ENCODE measurements around the gene AKR1E2. TPM values are rescaled to one million over a fixed set of nuclear protein-coding genes. Genes with fewer than 3 reads are reported as not detected.

AKR1E2 gene
- total RNA-seq, 1 experiment from 2014 or later = 0.36 TPM

DNA sequence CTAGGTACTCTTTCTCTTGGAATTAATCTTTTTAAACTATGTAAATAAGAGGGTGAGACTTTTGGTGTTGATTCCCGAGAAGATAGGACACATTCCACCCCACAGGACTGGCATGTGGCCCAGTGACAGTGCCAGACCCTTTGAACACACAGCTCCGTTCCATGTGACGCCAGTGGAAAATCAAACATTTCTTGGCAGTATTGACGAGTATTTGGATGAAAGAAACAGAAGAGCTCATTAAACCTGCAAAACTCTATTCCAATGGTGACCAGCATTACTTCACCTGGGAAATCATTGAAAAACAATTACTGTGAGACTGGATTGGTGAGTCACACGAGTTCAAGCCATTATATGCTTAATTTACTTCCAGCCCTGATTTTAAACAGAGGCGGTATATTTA is 25.8 kb downstream of the AKR1E2 start:
- Histone ChIP-seq H2AFZ (ENCODE audit: low read length) (no peak overlapping the region), H3F3A (ENCODE audit: low read length, unreplicated experiment) (no peaks in the 10 kb centered on the region), H3K27ac (ENCODE audit: low read length) (no peak overlapping the region), H3K36me3 (ENCODE audit: low read depth, low read length) (no peaks in the 10 kb centered on the region), H3K9ac (ENCODE audit: low read length) (no peak overlapping the region), H3K4me3 (ENCODE audit: low read length) (no peak overlapping the region), H4K20me1 (ENCODE audit: low read length) (no peaks in the 10 kb centered on the region), H3K4me2 (ENCODE audit: low read length) (no peak overlapping the region), H3K79me2 (ENCODE audit: low read length) (no peaks in the 10 kb centered on the region), H3K9me3 (ENCODE audit: low read length) (no peaks in the 10 kb centered on the region), H3K27me3 (ENCODE audit: low read length) (no peaks in the 10 kb centered on the region), H3K9me2 (replicated peaks; ENCODE audit: low read length) (no peaks in the 10 kb centered on the region), H3K4me1 (ENCODE audit: insufficient read depth, low read length) (peaks cover 10% of the 10 kb centered on the region; the same call in 1 of the 2 replicates)
- no peak for ATAC-seq
- intact Hi-C loops (cut with micrococcal nuclease) = loop anchor here (10.0 kb wide), 1 partner anchor 103 kb away; no protein-coding TSS in a partner anchor
- BruUV-seq (replicated peaks) = no TSS peak
- no peak for TF ChIP-seq EZH2phosphoT487 (IDR thresholded peaks at IDR 0.05; ENCODE audit: borderline replicate concordance, low read length)
- TF ChIP-seq, protein P1, sequence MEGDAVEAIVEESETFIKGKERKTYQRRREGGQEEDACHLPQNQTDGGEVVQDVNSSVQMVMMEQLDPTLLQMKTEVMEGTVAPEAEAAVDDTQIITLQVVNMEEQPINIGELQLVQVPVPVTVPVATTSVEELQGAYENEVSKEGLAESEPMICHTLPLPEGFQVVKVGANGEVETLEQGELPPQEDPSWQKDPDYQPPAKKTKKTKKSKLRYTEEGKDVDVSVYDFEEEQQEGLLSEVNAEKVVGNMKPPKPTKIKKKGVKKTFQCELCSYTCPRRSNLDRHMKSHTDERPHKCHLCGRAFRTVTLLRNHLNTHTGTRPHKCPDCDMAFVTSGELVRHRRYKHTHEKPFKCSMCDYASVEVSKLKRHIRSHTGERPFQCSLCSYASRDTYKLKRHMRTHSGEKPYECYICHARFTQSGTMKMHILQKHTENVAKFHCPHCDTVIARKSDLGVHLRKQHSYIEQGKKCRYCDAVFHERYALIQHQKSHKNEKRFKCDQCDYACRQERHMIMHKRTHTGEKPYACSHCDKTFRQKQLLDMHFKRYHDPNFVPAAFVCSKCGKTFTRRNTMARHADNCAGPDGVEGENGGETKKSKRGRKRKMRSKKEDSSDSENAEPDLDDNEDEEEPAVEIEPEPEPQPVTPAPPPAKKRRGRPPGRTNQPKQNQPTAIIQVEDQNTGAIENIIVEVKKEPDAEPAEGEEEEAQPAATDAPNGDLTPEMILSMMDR (conservative IDR thresholded peaks at IDR 0.05; ENCODE audit: low read depth, low read length) = no peak
- TF ChIP-seq EZH2 (IDR thresholded peaks at IDR 0.05; ENCODE audit: low read length, unreplicated experiment) = no peak
- DNase-seq = no peak
- ChIA-PET CTCF (no interaction called here), POLR2A (ENCODE audit: unreplicated experiment) (no interaction called here)

DNA sequence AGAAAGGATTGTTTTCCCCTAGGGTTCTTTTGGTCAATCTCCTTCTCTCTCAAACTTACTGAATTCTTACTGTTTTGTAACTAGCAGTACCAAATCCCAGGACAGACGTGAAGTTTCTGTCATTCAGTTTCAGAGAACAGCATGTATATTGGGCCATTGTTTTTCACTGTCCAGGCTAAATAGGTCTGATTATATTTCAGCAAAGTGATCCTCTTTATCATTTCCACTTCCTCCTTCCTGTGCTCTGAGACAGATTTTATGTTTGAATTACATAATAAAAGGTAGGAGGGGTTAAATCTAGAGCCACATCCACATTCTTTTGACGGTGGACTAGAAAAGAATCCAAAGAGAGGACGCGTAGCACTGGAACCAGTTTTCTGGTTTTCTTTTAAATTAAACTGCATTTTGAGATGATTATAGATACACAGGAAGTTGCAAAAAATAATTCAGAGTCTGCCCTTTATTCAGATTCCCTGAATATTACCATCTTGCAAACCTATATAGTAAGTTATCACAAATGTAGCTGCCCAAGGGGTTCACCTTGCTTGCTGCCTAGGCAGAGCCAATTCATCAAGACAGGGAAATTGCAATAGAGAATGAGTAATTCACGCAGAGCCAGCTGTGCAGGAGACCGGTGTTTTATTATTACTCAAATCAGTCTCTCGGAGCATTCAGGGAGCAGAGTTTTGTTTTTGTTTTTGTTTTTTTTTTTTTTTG is 40.1 kb downstream of the AKR1E2 start:
- no peak overlapping the region for H2AFZ ChIP-seq (ENCODE audit: low read length)
- no peaks in the 10 kb centered on the region for H3K79me2 ChIP-seq (ENCODE audit: low read length)
- H3K4me1 ChIP-seq (ENCODE audit: insufficient read depth, low read length) = no peaks in the 10 kb centered on the region
- intact Hi-C loops (cut with micrococcal nuclease) = no loop called here
- H3K27ac ChIP-seq (ENCODE audit: low read length) = no peak overlapping the region
- ATAC-seq = no peak
- no peak overlapping the region for H3K9ac ChIP-seq (ENCODE audit: low read length)
- no peaks in the 10 kb centered on the region for H3K9me2 ChIP-seq (replicated peaks; ENCODE audit: low read length)
- H3K4me2 ChIP-seq (ENCODE audit: low read length) = no peak overlapping the region
- H4K20me1 ChIP-seq (ENCODE audit: low read length) = no peaks in the 10 kb centered on the region
- H3K4me3 ChIP-seq (ENCODE audit: low read length) = no peak overlapping the region
- no peak for DNase-seq
- no peaks in the 10 kb centered on the region for H3K27me3 ChIP-seq (ENCODE audit: low read length)
- TF ChIP-seq, protein P1 (conservative IDR thresholded peaks at IDR 0.05; ENCODE audit: low read depth, low read length) = no peak
- no peak for TF ChIP-seq EZH2phosphoT487 (IDR thresholded peaks at IDR 0.05; ENCODE audit: borderline replicate concordance, low read length)
- no peak for TF ChIP-seq EZH2 (IDR thresholded peaks at IDR 0.05; ENCODE audit: low read length, unreplicated experiment)
- H3F3A ChIP-seq (ENCODE audit: low read length, unreplicated experiment) = no peaks in the 10 kb centered on the region
- BruUV-seq (replicated peaks) = no TSS peak
- CTCF ChIA-PET = no interaction called here
- POLR2A ChIA-PET (ENCODE audit: unreplicated experiment) = no interaction called here
- H3K9me3 ChIP-seq (ENCODE audit: low read length) = no peaks in the 10 kb centered on the region
- H3K36me3 ChIP-seq (ENCODE audit: low read depth, low read length) = no peaks in the 10 kb centered on the region

DNA sequence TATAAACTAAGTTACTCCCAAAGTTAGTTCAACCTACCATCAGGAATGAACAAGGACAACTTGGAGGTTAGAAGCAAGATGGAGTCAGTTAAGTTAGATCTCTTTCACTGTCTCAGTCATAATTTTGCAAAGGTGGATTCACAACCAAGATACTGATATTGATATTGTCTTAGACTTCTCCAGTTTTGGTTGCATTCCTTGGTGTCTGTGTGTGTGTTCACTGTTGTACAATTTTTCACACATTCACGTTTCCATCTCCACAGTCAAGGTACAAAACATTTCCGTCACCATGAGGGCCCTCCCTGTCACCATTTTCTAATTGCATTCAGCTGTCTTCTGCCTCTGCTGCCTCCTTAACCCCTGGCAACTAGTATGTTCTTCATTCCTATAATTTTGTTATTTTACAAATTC is 41.1 kb downstream of the AKR1E2 start:
- no peak overlapping the region for H2AFZ ChIP-seq (ENCODE audit: low read length)
- BruUV-seq (replicated peaks) = no TSS peak

More for the DNA sequence above, 41.1 kb downstream of the AKR1E2 start:
- ATAC-seq (no peak), DNase-seq (no peak)
- H3K4me3 ChIP-seq (ENCODE audit: low read length) = no peak overlapping the region
- no peaks in the 10 kb centered on the region for H3K9me2 ChIP-seq (replicated peaks; ENCODE audit: low read length)
- H3K79me2 ChIP-seq (ENCODE audit: low read length) = no peaks in the 10 kb centered on the region
- H3K27ac ChIP-seq (ENCODE audit: low read length) = no peak overlapping the region
- H4K20me1 ChIP-seq (ENCODE audit: low read length) = no peaks in the 10 kb centered on the region
- ChIA-PET POLR2A (ENCODE audit: unreplicated experiment) (no interaction called here), CTCF (no interaction called here)
- no peaks in the 10 kb centered on the region for H3K36me3 ChIP-seq (ENCODE audit: low read depth, low read length)
- H3K27me3 ChIP-seq (ENCODE audit: low read length) = no peaks in the 10 kb centered on the region
- H3K4me2 ChIP-seq (ENCODE audit: low read length) = no peak overlapping the region
- TF ChIP-seq EZH2phosphoT487 (IDR thresholded peaks at IDR 0.05; ENCODE audit: borderline replicate concordance, low read length) (no peak), EZH2 (IDR thresholded peaks at IDR 0.05; ENCODE audit: low read length, unreplicated experiment) (no peak)
- TF ChIP-seq, protein P1 (conservative IDR thresholded peaks at IDR 0.05; ENCODE audit: low read depth, low read length) = no peak
- H3F3A ChIP-seq (ENCODE audit: low read length, unreplicated experiment) = no peaks in the 10 kb centered on the region
- H3K9me3 ChIP-seq (ENCODE audit: low read length) = no peaks in the 10 kb centered on the region
- intact Hi-C loops (cut with micrococcal nuclease) = no loop called here
- no peaks in the 10 kb centered on the region for H3K4me1 ChIP-seq (ENCODE audit: insufficient read depth, low read length)
- no peak overlapping the region for H3K9ac ChIP-seq (ENCODE audit: low read length)

All from PC-3 (cell line).